ENCODE data around the gene SH2D3A.
"Not testable (repeated sequence)": the region's sequence is repeated elsewhere in the genome, so short reads cannot be mapped to it uniquely, and the experiment has no call there.

DNA sequence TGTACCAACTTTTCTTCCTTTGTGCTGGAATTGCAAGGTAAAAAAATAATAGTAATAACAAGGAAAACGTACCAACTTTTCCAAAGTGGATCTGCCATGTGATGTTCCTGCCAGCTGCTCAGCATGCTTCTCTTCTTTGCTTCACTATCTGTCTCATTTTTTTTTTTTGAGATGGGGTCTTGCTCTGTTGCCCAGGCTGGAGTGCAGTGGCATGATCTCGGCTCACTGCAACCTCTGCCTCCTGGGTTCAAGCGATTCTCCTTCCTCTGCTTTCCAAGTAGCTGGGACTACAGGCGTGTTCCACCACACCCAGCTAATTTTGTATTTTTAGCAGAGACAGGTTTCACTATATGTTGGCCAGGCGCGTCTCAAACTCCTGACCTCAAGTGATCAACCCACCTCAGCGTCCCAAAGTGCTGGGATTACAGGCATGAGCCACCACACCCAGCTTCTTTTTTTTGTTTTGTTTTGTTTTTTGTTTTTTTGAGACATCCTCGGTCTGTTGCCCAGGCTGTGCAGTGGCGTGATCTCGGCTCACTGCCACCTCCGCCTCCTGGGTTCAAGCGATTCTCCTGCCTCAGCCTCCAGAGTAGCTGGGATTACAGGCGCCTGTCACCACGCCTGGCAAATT is 33.0 kb upstream of the SH2D3A start:
- TF ChIP-seq CTCF (IDR thresholded peaks at IDR 0.05); EZH2 (IDR thresholded peaks at IDR 0.05; ENCODE audit: borderline replicate concordance, insufficient read depth, low read depth, low read length, poor library complexity, severe bottlenecking): not testable (repeated sequence)

Data from B cell (primary cell).